Psoas muscle (tissue), 8 donors: ENCODE results near the gene CA5A. TPM values are rescaled to one million over a fixed set of nuclear protein-coding genes. Genes with fewer than 3 reads are reported as not detected.
"Not testable (repeated sequence)": the region's sequence is repeated elsewhere in the genome, so short reads cannot be mapped to it uniquely, and the experiment has no call there.

Experiments used
- ATAC-seq, 4 donors: fragments of 200-7000 bp; cut with Tn5 transposase; one replicate each; pipeline ENCODE4 v1.9.1; 2020; ENCODE audit warnings: moderate library complexity in 3 of 4, mild to moderate bottlenecking in 2 of 4
- DNase-seq, 2 donors: peaks; one replicate each; pipeline ENCODE4 v3.0.0-alpha.2; 2020
- H3K27ac ChIP-seq: fragments of 200-600 bp; one replicate; pipeline ENCODE4 v1.8.0; 2022
- H3K27me3 ChIP-seq, 3 donors: fragments of 200-600 bp in 1 of 3; one replicate each; pipeline versions ENCODE4 v1.6.1 to v1.8.0; 2013 to 2022; ENCODE audit warnings: low read length in 2 of 3, mild to moderate bottlenecking in 2 of 3, moderate library complexity in 1 of 3; ENCODE audit not compliant: insufficient read depth in 3 of 3
- H3K36me3 ChIP-seq, 2 donors: fragments of 200-600 bp in 1 of 2; one replicate each; pipeline versions ENCODE4 v1.6.1 to v1.8.0; 2013 to 2022; ENCODE audit warnings: low read depth in 1 of 2, mild to moderate bottlenecking in 1 of 2, moderate library complexity in 1 of 2; ENCODE audit not compliant: insufficient read depth in 1 of 2
- H3K4me1 ChIP-seq: fragments of 200-600 bp; one replicate; pipeline ENCODE4 v1.8.0; 2022
- H3K4me3 ChIP-seq: fragments of 200-600 bp; one replicate; pipeline ENCODE4 v1.8.0; 2022; ENCODE audit warnings: mild to moderate bottlenecking
- H3K9me3 ChIP-seq: fragments of 200-600 bp; one replicate; pipeline ENCODE4 v1.8.0; 2022
- CTCF ChIP-seq: fragments of 200-600 bp; IDR thresholded peaks from one replicate; pipeline ENCODE4 v1.8.0; 2022; ENCODE audit warnings: antibody characterized with exemption
- WGBS, 3 donors: extraction: QIAGEN DNeasy Blood & Tissue Kit; methylation state at CpG; one replicate each; pipeline versions ENCODE4 v1.1.6 to v1.1.7; 2013; 5-methylcytosine and 5-hydroxymethylcytosine counted together
- intact Hi-C, 2 donors: fragments of 100-400 bp; cut with DNase I; formaldehyde crosslinking; loops; one replicate each; pipeline versions ENCODE4 v1.11.0 to v1.14.2; 2022
- polyA plus RNA-seq, 3 donors: library from polyadenylated mRNA; stranded (reverse); fragments of 200-250 nt; gene quantifications; one replicate each; pipeline ENCODE4 v1.2.3, GENCODE V29; 2013
- total RNA-seq, 4 donors: library from RNA; stranded (reverse); fragmentation: NEBNext Ultra II Directional in 2 of 4; extraction: Animal tissue kit (Norgen Biotek cat#: 25700) in 2 of 4; gene quantifications; one replicate each; pipeline versions ENCODE4 v1.2.1 to v1.2.4, GENCODE V29; 2021 to 2023
- donor health status: healthy with polysubstance abuse.
- donor health status: DM: no; HTN: no; CAD: no; lungs with moderate emphysema.
- donor health status: Bipolar disorder and iron deficiency.
- donor health status: healthy.
- donor health status: DM: yes; HTN: yes; CAD: no.
- donor health status: DM: no; HTN: no; CAD: no.
- donor health status: DM: no; HTN: no; CAD: no.
- donor health status: DM: yes; HTN: yes; CAD: no.

CA5A gene
- total and polyA plus RNA-seq, 7 donors, result 0.12 TPM; not detected in 6

- WGBS, 3 donors, result 72 to 97% (median 86%) methylated on average over 9 of the region's 9 CpGs
- intact Hi-C loops, result no loop called here
- no peaks in the 10 kb centered on the region for H3K9me3 ChIP-seq
- H3K4me1 ChIP-seq, result peaks cover 4% of the 10 kb centered on the region
- no peak for ATAC-seq
- H3K27ac ChIP-seq, result no peak overlapping the region
- TF ChIP-seq CTCF, result no peak
- H3K36me3 ChIP-seq, result no peaks in the 10 kb centered on the region
- H3K27me3 ChIP-seq, result no peaks in the 10 kb centered on the region
- H3K4me3 ChIP-seq, result no peak overlapping the region
- DNase-seq, result no peak
Measured at GRCh38 chr16:87917503-87917902, 18.8 kb downstream of the CA5A start.

- ATAC-seq (no peak), DNase-seq (no peak)
- no peak overlapping the region for H3K27ac ChIP-seq
- 89 to 93% (median 92%) methylated on average over 24 to 25 of the region's 25 CpGs for WGBS, 3 donors
- no peaks in the 10 kb centered on the region for H3K27me3 ChIP-seq
- no peak overlapping the region for H3K4me3 ChIP-seq
- no peak for TF ChIP-seq CTCF
- H3K9me3 ChIP-seq, result no peaks in the 10 kb centered on the region
- intact Hi-C loops, result no loop called here
- H3K4me1 ChIP-seq, result peaks cover 20% of the 10 kb centered on the region
- H3K36me3 ChIP-seq, result no peaks in the 10 kb centered on the region
Measured at GRCh38 chr16:87914812-87915211, 21.5 kb downstream of the CA5A start.

- H3K27ac ChIP-seq, H3K4me3 ChIP-seq, H3K36me3 ChIP-seq, H3K27me3 ChIP-seq, H3K9me3 ChIP-seq, ATAC-seq, DNase-seq, intact Hi-C loops: not testable (repeated sequence)
- peaks cover 20% of the 10 kb centered on the region for H3K4me1 ChIP-seq
- 81 to 85% (median 83%) methylated on average over 24 to 27 of the region's 27 CpGs for WGBS, 3 donors
Measured at GRCh38 chr16:87914021-87914725, 22.2 kb downstream of the CA5A start.

GRCh38 chr16:87912691-87913090 is 23.6 kb downstream of the CA5A start:
- H3K27me3 ChIP-seq, H3K4me3 ChIP-seq, intact Hi-C loops, DNase-seq, H3K9me3 ChIP-seq, ATAC-seq, H3K36me3 ChIP-seq: not testable (repeated sequence)
- H3K27ac ChIP-seq, result peak overlapping the region; percentile 89
- whole genome bisulfite sequencing, 3 donors, result 84 to 88% (median 88%) methylated on average over 18 of the region's 18 CpGs
- H3K4me1 ChIP-seq, result peaks cover 15% of the 10 kb centered on the region

GRCh38 chr16:87911106-87911763 is 25.1 kb downstream of the CA5A start:
- intact Hi-C loops, result not testable (repeated sequence)

GRCh38 chr16:87909203-87909935 is 27.0 kb downstream of the CA5A start:
- TF ChIP-seq CTCF, result peak; percentile 93
- intact Hi-C loops, result loop anchor here (10.0 kb wide), 2 partner anchors 55 to 125 kb away; no protein-coding TSS in a partner anchor
- WGBS, 3 donors, result 33 to 38% (median 35%) methylated on average over 36 of the region's 36 CpGs
- not testable (repeated sequence) for H3K4me3 ChIP-seq, H3K36me3 ChIP-seq, H3K27me3 ChIP-seq, H3K9me3 ChIP-seq
- ATAC-seq (peak; percentile 40 to 66 (median 52)), DNase-seq (peak; percentile 79 to 87)
- Histone ChIP-seq H3K4me1 (peaks cover 15% of the 10 kb centered on the region), H3K27ac (peak overlapping the region; percentile 89)

More at GRCh38 chr16:87911106-87911763, 25.1 kb downstream of the CA5A start:
- H3K9me3 ChIP-seq, H3K27me3 ChIP-seq, H3K4me3 ChIP-seq, H3K36me3 ChIP-seq: not testable (repeated sequence)
- 12 to 20% (median 12%) methylated on average over 23 of the region's 23 CpGs for WGBS, 3 donors
- Histone ChIP-seq H3K4me1 (peaks cover 15% of the 10 kb centered on the region), H3K27ac (peak overlapping the region; percentile 89)
- ATAC-seq, result peak; percentile 91 to 96 (median 94)
- peak; percentile 91 to 95 for DNase-seq

- not testable (repeated sequence) for H3K4me3 ChIP-seq, H3K36me3 ChIP-seq, H3K9me3 ChIP-seq, H3K27me3 ChIP-seq, DNase-seq, H3K27ac ChIP-seq, ATAC-seq
- peaks cover 15% of the 10 kb centered on the region for H3K4me1 ChIP-seq
- WGBS, 3 donors, result 84 to 89% (median 85%) methylated on average over 11 of the region's 11 CpGs
- intact Hi-C loops, result loop anchor here (10.0 kb wide), 2 partner anchors 53 to 123 kb away; no protein-coding TSS in a partner anchor
Measured at GRCh38 chr16:87908101-87908500, 28.2 kb downstream of the CA5A start.

- not testable (repeated sequence) for H3K4me3 ChIP-seq, H3K9me3 ChIP-seq, ATAC-seq, H3K27ac ChIP-seq, H3K4me1 ChIP-seq, H3K36me3 ChIP-seq, H3K27me3 ChIP-seq, DNase-seq
- WGBS, 3 donors, result 82 to 89% (median 87%) methylated on average over 5 to 7 of the region's 7 CpGs
- intact Hi-C loops, result loop anchor here (10.0 kb wide), 2 partner anchors 51 to 121 kb away; no protein-coding TSS in a partner anchor
Measured at GRCh38 chr16:87905521-87905920, 30.8 kb downstream of the CA5A start.
